HTERT RPE-1 (cell line): ENCODE data around the gene SLC2A8.

Experiments used
- in situ Hi-C: fragments of 300-500 bp; cut with MboI; formaldehyde crosslinking; loops from 4 replicates; pipeline ENCODE4 v1.14.3; 2020; ENCODE audit warnings: low sequenced_read_pairs

Gene SLC2A8

DNA sequence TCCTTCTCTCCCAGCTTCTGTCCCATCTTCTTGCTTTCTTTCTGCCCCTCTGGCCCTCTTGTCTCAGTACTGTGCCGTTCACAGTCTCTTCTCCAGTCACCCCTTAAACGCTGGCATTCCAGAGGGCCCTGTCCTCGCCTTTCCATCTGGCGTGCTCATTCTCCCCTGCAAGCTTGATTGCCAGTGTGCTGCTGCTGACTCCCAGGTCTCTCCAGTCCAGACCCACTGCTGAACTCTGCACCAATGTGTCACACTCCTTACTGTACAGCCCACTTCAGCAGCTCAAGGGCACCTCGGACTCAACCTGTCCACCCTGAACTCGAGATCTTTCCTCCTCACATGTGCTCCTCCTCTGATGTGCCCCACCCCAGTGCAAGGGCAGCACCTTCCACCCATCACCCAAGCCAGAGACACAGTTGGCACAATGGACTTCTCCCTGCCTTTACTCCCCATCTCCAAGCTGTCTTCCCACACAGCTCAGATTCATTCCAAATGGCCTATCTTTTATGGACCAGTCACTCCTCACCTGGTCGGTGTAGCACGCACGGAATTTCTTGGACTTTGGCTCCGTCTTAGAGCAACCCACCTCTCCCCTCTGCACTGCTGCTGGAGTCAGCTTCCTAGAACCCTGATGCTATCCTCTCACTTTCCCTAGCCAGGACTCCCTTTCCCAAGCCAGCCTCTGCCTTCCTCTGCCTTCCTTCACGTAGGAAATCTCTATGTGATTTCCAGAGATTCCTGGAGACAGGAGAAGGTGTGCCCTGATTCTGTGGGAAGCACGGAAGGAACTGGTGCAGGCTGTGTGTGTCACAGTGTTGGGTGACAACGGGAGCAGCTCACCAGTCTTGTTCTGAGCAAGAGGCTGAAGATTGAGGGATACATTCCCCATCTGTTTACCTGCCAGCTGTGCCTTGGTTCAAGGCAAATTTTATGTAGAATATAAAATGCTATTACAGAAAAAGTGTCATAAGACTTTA is 26.0 kb upstream of the SLC2A8 start:
- in situ Hi-C loops: no loop called here

DNA sequence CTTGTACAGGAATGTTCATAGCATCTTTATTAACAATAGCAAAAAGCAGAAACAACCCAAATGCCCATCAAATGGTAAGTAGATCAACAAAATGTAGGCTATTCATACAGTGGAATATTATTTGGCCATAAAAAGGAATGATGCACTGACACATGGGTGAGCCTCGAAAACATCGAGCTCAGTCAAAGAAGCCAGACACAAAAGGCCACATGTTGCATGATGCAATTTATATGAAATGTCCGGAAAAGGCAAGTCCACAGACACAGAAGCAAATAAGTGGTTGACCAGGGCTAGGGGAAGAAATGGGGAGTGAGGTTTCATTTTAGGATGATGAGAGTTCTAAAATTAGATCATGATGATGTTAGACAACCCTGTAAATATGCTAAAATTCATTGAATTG is 16.5 kb upstream of the SLC2A8 start:
- in situ Hi-C loops: no loop called here

DNA sequence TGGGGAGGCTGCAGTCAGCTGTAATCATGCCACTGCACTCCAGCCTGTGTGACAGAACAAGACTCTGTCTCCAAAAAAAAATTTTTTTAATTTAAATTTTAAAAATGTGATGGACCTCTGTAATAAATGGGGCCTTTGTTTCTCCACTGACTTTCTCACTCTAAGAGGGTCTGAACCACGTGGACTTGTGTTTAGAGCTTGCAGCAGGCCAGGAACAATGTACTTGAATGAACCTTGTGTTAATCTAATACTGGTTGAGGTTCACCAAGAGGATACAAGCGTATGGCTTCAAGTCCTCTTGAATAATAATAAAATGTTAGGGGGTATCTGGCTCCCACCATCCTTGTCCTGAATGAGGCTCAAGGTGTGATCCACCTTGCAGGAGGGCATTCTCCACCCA is 14.4 kb upstream of the SLC2A8 start:
- in situ Hi-C loops: no loop called here

DNA sequence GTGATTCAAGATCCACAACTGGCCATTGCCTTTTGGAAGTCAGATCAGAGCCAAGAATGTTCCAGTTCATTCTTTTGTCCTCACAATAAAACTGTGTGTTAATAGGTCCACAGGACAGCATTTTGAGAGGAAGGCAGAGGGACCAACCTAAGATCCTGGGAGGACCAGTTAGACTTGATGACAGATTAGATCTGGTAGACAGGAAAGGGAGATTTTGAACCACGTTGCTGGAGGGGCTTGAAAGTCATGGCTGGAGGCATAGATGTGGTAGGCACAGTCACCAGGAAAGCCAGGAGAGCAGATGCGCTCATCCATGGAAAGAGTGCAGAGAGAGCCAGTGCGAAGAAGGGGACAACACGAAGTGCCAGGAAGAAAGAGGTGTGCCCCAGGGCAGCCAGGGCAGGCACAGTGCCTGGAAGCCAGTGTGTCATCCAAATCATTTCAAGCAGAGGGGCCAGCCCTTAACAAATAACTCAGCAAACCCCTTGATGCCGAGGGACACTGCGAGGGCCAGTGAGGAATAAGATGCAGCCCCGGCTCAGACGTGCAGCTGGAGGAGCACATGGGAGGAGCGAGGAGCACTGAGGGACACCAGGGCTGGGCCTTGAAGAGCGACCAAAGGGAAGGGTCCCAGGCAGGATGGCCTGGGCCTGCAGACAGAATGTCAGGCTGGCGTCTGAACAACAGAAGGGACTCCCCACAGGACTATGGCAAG is 12.8 kb upstream of the SLC2A8 start:
- in situ Hi-C loops: no loop called here

DNA sequence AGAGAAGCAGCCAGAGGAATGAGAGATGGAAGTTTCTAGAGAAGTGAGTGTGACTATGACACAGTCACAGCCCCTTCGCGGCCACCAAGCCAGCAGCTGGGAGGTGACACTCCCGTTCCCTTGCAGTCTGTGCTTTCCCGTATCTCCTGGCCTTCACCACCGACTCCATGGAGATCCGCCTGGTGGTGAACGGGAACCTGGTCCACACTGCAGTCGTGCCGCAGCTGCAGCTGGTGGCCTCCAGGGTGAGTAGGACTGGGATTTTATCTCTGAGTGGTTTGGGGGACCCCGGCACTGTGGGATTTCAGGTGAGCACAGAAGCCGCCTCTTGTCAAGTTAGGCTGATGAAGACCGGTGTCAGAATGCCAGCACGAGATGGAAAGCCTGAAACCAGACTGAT is 12.1 kb upstream of the SLC2A8 start:
- in situ Hi-C loops: no loop called here

DNA sequence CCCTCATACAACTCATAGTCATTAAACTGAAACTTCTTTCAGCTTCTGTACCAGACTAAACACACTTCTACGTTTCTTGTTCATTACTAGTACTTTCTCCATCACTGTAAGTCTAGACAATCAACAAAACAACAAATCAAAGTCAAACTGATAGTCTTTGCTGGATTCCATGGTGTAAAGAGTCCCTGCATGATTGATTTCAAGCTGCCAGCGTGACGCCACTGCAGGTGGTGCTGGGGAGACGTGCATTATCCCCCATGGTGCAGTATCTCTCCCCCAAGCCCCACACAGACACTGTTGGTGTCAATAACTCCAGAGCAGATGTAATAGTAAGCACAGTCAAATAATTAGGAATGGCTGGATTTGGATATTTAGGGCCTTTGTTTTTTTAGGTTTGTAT is 10.7 kb upstream of the SLC2A8 start:
- in situ Hi-C loops: no loop called here

DNA sequence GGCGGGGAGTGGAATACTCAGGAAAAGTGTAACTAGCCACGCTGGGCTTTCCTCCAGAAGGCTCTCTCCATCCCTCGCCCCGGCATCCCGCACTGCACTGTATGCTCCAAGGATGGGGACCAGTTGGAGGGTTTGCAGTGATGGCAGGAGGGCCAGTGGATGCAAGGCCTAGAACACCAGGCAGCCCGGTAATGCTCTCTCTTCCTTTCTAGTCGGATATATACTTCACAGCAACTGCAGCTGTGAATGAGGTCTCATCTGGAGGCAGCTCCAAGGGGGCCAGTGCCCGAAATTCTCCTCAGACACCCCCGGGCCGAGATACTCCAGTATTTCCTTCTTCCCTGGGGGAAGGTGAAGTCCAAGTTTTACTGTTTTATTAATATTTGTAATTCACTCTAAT is 10.0 kb upstream of the SLC2A8 start:
- in situ Hi-C loops: no loop called here

DNA sequence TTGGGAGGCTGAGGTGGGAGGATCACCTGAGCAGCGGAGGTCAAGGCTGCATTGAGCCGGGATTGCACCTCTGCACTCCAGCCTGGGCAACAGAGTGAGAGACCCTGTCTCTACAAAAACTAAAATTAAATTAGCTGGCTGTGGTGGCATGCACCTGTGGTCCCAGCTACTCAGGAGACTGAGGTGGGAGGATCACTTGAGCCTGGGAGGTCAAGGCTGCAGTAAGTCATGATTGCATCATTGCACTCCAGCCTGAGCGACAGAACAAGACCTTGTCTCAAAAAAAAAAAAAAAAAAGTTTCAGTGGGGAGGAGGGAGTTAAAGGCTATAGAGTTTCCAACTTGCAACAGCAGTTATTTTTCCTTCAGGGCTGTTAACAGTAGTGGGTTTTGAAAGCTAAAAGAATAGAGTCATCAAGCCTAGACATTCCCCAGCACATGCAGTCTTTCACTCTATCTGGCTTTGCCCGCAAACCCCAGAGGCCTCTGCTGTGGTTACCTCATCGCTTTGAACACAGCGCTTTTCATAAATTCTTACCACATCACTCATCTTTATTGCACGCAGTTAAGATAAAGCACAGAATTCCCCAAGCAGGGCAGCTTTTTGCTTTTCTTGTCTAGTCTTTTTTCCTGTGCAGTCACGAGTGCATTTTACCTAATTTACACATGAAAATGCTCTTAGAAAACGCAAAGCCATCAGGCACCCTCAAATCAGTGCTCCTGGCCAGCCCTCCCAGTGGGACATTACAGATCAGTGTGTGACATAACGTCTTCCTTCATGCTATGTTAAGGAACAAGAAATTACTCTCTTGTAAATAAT is 8.7 kb upstream of the SLC2A8 start:
- in situ Hi-C loops: no loop called here

DNA sequence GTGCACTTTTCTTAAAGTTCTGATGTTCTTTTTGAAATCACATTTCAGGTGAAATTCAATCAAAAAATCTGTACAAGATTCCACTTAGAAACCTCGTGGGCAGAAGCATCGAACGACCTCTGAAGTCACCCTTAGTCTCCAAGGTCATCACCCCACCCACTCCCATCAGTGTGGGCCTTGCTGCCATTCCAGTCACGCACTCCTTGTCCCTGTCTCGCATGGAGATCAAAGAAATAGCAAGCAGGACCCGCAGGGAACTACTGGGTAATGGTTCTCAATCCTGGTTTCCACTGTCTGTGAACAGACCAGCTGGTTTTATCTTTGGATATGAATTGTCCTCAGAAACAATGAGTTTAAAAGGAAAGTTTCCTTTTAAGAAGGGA is 8.1 kb upstream of the SLC2A8 start:
- in situ Hi-C loops: no loop called here

DNA sequence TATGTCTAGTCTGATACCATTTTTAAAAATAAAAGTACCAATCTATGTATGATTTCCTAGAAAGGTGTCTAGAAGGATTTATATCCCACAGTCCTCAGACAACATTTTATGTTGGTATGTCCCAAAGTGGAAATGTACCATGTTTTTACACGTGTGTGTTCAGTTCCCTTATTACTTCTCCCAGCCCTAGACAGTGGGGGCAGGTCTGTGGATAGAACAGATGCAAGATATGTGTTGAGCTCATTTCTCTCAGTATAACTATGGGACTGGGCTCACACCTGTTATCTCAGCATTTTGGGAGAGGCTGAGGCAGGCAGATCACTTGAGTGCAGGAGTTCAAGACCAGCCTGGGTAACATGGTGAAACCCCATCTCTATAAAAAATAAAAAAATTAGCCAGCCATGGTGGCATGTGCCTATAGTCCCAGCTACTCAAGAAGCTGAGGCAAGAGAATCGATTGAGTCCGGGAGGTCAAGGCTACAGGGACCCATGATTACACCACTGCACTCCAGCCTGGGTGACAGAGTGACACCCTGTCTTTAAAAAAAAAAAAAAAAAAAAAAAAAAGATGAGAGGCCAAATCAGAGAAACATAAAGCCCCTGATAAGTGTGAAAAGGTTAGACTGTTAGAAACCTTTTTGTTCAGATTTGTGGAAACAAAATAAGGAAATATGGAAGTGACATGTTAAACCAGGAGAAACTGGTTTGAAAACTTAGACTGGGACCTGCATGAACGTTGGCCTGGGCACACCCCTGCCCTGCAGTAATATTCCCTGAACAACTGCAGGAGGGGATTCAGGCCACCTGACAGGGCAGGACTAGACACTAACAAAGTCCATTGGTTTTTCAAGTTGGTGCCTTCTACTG is 7.4 kb upstream of the SLC2A8 start:
- in situ Hi-C loops: no loop called here

DNA sequence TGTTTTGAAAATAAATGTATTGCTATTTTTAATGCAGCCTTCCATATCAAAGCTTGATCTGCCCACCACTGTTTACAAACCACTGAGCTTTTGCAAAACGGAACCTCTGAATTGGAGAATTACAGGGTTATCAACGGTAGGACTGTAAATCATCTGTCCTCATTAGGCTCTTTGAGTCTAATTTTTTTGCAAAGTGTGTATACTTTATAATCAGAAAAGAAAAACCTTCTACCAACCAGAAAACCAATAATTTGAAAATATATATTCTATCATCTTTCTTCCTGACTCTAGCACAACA is 6.8 kb upstream of the SLC2A8 start:
- in situ Hi-C loops: no loop called here

DNA sequence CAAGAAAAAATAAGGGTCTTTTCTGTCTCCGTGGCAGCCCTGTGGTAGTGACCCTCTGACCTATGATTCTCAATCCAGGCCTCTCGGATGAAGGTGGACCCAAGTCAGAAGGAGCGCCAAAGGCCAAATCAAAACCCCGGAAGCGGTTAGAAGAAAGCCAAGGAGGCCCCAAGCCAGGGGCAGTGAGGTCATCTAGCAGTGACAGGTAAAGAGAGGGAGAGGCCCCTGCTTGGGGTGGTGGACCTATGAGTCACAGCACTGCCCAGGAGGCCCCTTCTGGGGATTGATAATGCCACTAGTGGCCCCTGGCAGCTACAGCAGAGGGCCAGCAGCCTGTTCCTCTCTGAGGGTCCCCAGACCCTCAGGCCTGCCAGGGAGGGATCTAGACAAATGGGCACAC is 6.4 kb upstream of the SLC2A8 start:
- in situ Hi-C loops: no loop called here

DNA sequence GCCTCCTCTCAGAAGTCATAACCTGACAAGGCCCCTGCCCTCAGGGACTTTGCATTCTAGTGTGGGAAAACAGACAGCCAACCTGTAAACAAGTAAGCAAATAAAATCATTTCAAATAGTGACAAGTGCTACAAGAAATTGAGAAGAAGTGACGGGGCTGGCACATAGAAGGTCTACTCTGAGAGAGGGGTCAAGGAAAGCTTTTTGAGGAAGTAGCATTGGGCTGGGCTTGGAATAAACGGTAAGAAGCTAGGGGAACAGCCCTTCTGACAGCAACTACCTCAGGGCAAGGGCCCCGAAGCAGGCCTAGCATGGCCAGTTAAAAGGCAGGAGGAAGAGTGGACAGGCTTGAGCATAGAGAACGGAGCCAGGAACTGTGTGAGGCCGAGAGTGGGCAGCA is 4.8 kb upstream of the SLC2A8 start:
- in situ Hi-C loops: no loop called here

DNA sequence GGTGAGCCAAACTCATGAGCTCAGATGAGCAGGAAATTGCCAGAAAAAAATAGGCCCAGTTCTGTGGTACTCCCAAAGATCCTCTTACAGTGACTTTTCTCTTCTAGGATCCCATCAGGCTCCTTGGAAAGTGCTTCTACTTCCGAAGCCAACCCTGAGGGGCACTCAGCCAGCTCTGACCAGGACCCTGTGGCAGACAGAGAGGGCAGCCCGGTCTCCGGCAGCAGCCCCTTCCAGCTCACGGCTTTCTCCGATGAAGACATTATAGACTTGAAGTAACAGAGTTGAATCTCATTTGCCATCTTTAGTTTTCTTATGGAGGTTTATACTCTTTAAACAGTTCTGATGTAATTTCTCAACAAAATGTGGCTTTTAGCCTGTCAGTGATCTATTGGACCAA is 4.0 kb upstream of the SLC2A8 start:
- in situ Hi-C loops: no loop called here

DNA sequence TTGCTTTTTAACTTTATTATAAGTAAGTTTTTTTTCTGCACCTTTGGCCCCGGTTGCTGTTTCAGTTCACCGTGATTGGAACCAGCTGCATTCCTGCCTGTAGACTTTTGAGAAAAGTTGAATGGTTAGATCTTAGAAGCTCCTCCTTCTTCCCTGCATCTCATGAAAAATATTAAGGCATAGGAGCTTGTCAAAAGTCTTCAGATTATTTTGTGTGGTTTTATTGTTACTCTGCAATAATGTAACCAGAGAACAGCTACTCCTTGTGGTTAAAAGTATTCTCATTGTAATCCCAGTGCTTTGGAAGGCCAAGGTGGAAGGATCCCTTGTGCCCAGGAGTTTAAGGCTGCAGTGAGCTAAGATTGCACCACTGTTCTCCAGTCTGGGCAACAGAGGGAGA is 3.3 kb upstream of the SLC2A8 start:
- in situ Hi-C loops: no loop called here

DNA sequence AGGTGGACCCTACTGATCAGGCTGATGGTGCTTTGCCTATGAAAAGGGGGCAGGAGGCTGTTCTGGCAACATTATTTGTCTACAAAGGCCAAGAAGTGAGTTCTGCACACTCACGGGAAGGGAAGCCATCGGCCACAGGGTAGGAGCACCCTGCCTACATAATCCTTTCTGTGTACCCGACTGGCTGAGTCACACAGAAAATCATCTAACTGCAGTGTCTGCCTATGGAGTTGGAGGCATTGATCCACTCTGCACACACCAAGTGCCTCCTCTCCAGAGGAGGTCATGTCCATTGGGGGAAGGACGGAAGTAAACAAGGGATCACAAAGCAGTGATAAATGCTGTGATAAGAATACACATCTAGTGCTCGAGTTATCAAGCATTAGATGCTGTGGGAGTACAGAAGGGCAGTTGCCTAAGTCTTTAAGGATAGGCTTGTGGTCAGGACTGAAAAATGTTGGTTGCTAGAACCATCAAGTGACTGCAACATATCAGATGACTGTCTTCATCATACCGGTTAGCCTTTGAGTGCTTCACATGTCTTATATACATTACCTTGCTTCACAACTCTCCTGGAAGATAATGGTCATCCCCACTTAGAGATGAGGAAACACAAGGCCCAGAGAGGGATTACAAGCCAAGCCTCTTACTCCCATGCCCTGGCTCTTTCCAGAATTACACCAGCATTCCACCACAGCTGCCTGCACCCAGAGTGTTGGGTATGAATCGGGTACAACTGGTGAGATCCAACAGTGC is 1.3 kb upstream of the SLC2A8 start:
- in situ Hi-C loops: no loop called here

DNA sequence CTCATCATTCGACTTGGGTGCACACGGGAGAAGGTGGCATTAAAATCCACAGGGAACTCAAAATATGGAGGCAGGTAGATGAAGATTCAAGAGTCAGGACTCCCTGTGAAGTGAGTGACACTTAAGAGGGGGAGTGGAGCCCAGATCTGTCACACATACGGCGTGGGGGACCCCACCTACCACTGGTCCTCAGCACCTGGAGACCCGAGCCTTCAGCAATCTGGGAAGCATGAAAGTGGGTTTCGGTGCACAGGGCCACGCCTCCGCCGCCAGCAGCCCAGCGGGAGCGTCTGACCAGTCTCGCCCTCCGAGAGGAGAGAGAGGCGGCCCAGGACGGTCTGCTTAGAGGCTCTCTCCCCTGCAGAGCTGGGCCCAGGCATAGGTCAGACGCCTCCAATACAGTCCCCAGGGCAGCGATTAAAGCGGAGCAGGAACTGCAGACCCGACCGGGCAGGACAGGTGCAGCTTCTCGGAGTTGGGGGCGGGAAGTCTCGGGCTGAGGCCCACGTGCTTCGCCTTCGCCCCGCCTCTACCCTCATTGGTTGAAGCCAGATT is 639 bp upstream of the SLC2A8 start:
- in situ Hi-C loops: no loop called here

DNA sequence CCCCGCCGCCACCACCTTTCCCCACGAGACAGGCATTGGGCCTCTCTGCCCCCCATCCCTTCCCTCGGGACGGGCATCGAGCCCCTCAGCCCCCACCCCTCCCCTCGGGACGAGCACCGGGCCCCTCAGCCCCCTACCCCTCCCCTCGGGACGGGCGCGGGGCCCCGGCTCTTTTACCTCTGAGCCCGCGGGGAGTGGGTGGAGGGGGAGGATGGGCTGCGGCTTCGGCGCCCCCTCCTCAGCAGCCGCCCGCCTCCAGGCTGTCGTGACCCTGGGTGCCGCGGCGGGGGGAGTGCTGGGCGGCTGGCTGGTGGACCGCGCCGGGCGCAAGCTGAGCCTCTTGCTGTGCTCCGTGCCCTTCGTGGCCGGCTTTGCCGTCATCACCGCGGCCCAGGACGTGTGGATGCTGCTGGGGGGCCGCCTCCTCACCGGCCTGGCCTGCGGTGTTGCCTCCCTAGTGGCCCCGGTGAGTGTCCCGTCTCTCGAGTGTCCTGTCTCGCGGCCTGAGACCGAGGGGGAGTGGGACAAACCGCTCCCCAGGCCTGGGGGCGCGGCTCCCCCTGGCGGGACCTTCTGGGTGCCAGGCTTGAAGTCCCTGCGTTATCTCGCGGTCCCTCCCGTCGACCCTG is 791 bp downstream of the SLC2A8 start:
- in situ Hi-C loops: no loop called here

DNA sequence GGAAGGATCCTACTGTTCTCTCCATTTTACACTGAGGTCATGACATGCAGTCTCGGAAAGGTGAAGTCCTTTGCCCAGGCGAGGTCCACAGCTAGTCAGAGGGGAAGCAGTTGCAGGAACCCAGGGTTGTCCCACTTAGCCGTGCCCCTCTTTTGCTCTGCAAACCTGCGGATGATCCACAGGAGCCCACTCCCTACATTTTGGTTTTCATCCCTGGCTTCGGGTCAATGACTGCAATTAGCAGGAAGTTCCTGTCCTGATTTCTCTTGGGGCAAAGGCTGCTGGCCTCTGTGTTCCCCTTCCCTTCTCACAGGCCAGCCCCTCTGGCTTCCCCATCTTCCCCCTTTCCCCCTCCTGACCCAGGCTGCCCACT is 1.3 kb downstream of the SLC2A8 start:
- in situ Hi-C loops: no loop called here
